ENCODE measurements around the gene CAST. TPM values are rescaled to one million over a fixed set of nuclear protein-coding genes. Genes with fewer than 3 reads are reported as not detected.

CAST gene
- total RNA-seq, 4 donors from 2014 or later = 292 to 347 (median 320) TPM

DNA sequence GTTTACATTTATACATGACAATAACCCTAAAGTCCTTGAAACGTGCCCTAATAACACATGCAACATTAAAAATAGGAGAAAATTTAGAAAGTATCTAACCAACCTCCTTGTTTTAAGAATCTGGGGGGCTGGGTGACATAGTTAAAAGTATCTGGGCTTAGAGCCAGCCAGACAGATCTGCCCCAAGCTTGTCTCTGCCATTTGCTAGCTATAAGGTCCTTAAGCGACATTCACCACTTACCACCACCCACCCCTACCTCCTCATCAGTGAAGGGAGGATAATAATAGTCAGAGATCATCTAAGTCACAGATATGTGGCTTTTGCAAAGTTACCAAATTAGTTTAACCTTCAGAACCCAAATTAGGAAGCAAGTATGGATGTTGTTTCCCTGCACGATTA is 33.8 kb upstream of the CAST start:
- H3K36me3 ChIP-seq = no peaks in the 10 kb centered on the region
- no peak overlapping the region for H3K27ac ChIP-seq
- no peak overlapping the region for H3K4me3 ChIP-seq
- 89 to 92% methylated on average over 1 to 2 of the region's 3 CpGs for WGBS, 2 donors (ENCODE audit: low coverage in 1 of 2)
- ATAC-seq = no peak
- H3K4me1 ChIP-seq = no peaks in the 10 kb centered on the region
- TF ChIP-seq, protein P1, sequence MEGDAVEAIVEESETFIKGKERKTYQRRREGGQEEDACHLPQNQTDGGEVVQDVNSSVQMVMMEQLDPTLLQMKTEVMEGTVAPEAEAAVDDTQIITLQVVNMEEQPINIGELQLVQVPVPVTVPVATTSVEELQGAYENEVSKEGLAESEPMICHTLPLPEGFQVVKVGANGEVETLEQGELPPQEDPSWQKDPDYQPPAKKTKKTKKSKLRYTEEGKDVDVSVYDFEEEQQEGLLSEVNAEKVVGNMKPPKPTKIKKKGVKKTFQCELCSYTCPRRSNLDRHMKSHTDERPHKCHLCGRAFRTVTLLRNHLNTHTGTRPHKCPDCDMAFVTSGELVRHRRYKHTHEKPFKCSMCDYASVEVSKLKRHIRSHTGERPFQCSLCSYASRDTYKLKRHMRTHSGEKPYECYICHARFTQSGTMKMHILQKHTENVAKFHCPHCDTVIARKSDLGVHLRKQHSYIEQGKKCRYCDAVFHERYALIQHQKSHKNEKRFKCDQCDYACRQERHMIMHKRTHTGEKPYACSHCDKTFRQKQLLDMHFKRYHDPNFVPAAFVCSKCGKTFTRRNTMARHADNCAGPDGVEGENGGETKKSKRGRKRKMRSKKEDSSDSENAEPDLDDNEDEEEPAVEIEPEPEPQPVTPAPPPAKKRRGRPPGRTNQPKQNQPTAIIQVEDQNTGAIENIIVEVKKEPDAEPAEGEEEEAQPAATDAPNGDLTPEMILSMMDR (IDR thresholded peaks at IDR 0.05) = no peak
- TF ChIP-seq POLR2AphosphoS5 (IDR thresholded peaks at IDR 0.05) (no peak), EP300 (IDR thresholded peaks at IDR 0.05) (no peak), POLR2A (IDR thresholded peaks at IDR 0.05) (no peak)
- no peaks in the 10 kb centered on the region for H3K9me3 ChIP-seq
- no peaks in the 10 kb centered on the region for H3K27me3 ChIP-seq

DNA sequence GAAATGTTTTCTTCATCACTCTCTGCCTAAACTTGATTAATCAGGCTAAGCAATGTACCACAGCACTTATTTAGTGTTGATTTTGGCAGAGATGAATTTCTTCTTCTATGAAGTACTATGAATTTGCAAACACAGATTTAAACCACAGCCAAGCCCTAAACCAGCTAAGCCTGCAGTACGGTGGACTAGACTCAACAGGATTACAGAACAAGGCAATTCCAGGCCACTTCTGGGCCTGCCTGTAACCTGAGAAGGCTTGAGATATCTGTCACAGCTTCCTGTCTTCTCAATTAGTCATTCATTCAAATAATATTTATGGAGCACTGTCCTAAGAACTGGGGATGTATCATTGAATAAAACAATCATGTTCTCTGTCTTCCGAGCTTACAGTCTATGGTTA is 32.4 kb upstream of the CAST start:
- H3K27ac ChIP-seq = no peak overlapping the region
- no peak for ATAC-seq
- 38 to 60% methylated on average over 2 of the region's 2 CpGs for WGBS, 2 donors (ENCODE audit: low coverage in 1 of 2)
- no peaks in the 10 kb centered on the region for H3K9me3 ChIP-seq
- no peaks in the 10 kb centered on the region for H3K4me1 ChIP-seq
- H3K4me3 ChIP-seq = no peak overlapping the region
- H3K27me3 ChIP-seq = no peaks in the 10 kb centered on the region
- H3K36me3 ChIP-seq = no peaks in the 10 kb centered on the region
- TF ChIP-seq, protein P1 (IDR thresholded peaks at IDR 0.05) = no peak
- TF ChIP-seq POLR2A (IDR thresholded peaks at IDR 0.05) (no peak), EP300 (IDR thresholded peaks at IDR 0.05) (no peak), POLR2AphosphoS5 (IDR thresholded peaks at IDR 0.05) (no peak)

DNA sequence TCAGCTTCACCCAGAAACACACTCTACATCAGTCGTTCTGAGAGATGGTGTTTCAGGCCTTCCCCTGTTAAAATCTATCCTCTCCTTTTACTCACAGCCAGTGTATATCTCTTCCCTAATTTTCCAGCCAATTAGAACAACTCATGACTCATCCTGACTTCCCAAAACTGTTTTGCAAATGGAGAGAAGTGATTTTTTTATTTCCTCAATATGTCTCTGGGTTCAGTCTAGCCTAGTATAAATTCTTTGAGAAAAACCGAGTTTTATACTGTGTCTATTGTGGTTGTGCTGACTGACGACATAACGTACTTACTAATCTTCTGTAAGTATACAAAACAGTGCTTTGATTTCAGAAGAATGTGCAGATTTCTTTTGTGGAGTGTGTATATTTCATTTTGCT is 28.4 kb upstream of the CAST start:
- H3K36me3 ChIP-seq = no peaks in the 10 kb centered on the region
- H3K4me3 ChIP-seq = no peak overlapping the region
- H3K4me1 ChIP-seq = no peaks in the 10 kb centered on the region
- H3K27ac ChIP-seq = no peak overlapping the region
- H3K27me3 ChIP-seq = no peaks in the 10 kb centered on the region
- no peaks in the 10 kb centered on the region for H3K9me3 ChIP-seq
- TF ChIP-seq EP300 (IDR thresholded peaks at IDR 0.05) = no peak
- TF ChIP-seq POLR2AphosphoS5 (IDR thresholded peaks at IDR 0.05) = no peak
- TF ChIP-seq POLR2A (IDR thresholded peaks at IDR 0.05) = no peak
- TF ChIP-seq, protein P1 (IDR thresholded peaks at IDR 0.05) = no peak
- WGBS, 2 donors (ENCODE audit: low coverage in 1 of 2) = 54 to 90% methylated on average over 3 to 4 of the region's 4 CpGs
- no peak for ATAC-seq

DNA sequence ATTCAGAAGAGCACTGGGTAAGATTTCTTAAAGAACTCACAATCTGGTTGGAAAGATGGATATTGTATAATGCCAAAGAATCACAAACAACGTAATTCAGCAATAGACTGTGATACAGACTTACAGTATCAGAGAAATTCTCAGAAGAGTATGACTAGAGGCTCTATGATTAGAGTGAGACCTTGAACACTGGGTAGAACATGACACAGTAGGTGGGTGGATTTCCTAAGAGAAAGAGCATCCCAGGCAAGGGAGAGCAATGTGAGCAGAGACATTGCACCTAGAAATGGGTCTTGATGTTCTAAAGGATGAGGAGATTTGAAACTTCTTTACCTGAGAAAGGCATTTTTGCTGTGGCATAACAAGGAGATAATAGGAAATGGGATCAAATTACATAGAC is 27.3 kb upstream of the CAST start:
- Histone ChIP-seq H3K9me3 (no peaks in the 10 kb centered on the region), H3K4me1 (no peaks in the 10 kb centered on the region), H3K36me3 (no peaks in the 10 kb centered on the region), H3K27me3 (no peaks in the 10 kb centered on the region), H3K4me3 (no peak overlapping the region), H3K27ac (no peak overlapping the region)
- no peak for TF ChIP-seq POLR2AphosphoS5 (IDR thresholded peaks at IDR 0.05)
- TF ChIP-seq POLR2A (IDR thresholded peaks at IDR 0.05) = no peak
- no peak for TF ChIP-seq EP300 (IDR thresholded peaks at IDR 0.05)
- TF ChIP-seq, protein P1 (IDR thresholded peaks at IDR 0.05) = no peak
- no peak for ATAC-seq
- 89 to 100% methylated on average over 1 of the region's 1 CpG for WGBS, 2 donors (ENCODE audit: low coverage in 1 of 2)

DNA sequence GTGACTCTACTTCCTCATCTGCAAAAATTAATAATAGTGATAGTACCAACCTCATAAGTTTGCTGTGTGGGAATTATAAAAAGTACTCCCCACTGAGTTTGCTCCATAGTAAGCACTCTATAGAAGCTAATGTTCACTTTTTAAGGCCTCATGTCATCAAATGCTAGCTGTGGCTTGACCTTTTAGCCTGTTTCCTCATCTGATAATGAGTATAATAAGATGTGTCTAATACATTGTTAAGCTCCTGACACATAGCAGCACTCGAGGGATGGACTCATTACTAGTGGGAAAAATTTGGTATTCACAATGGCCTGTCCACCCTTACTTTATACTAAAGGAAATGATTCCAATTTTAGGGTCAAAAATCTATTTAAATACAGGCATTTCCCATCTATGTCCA is 26.1 kb upstream of the CAST start:
- no peaks in the 10 kb centered on the region for H3K9me3 ChIP-seq
- WGBS, 2 donors (ENCODE audit: low coverage in 1 of 2) = 50 to 89% methylated on average over 1 of the region's 1 CpG
- TF ChIP-seq POLR2AphosphoS5 (IDR thresholded peaks at IDR 0.05) = no peak
- TF ChIP-seq, protein P1 (IDR thresholded peaks at IDR 0.05) = no peak

More for the DNA sequence above, 26.1 kb upstream of the CAST start:
- no peak for ATAC-seq
- Histone ChIP-seq H3K27ac (no peak overlapping the region), H3K4me3 (no peak overlapping the region), H3K36me3 (no peaks in the 10 kb centered on the region), H3K27me3 (no peaks in the 10 kb centered on the region), H3K4me1 (no peaks in the 10 kb centered on the region)
